ENCODE results near the gene KCNN3.

KCNN3 gene

DNA sequence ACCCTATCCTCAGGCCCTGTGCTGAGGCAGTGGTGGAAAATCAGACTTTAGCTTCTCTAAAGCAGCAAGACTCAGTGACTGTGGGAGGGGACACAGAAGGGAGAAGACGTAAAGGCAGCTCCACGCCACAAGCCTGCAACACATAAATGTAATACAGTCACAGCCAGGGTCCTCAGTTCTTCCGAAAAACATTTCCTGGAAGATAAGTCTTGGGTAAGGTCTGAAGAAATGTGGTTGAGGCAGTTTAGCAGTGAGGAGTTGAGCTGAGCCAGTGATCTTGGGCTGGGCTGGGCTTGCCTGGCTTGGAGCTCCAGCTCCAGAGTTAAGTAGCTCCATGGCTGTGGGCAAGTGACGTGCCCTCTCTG lies 134.3 kb downstream of the KCNN3 start:
- H3K4me1 ChIP-seq (ENCODE audit: control insufficient read depth, insufficient read depth, low read length), result peaks cover 17% of the 10 kb centered on the region
- H3K36me3 ChIP-seq (ENCODE audit: control insufficient read depth in 2 of 2, insufficient read depth in 2 of 2, low read length in 2 of 2), result no peaks in the 10 kb centered on the region
- H3K27me3 ChIP-seq (ENCODE audit: control insufficient read depth in 1 of 2, insufficient read depth in 2 of 2, low read length in 2 of 2), result peaks cover 0 to 9% of the 10 kb centered on the region in 2 donors
- no peaks in the 10 kb centered on the region for H3K9me3 ChIP-seq (ENCODE audit: control insufficient read depth in 2 of 2, low read length in 2 of 2)
- H3K27ac ChIP-seq (ENCODE audit: low read length), result no peak overlapping the region
- no peak overlapping the region for H3K9ac ChIP-seq (ENCODE audit: low read length in 2 of 2)
- no peak overlapping the region for H3K4me3 ChIP-seq (ENCODE audit: low read length in 2 of 2)

DNA sequence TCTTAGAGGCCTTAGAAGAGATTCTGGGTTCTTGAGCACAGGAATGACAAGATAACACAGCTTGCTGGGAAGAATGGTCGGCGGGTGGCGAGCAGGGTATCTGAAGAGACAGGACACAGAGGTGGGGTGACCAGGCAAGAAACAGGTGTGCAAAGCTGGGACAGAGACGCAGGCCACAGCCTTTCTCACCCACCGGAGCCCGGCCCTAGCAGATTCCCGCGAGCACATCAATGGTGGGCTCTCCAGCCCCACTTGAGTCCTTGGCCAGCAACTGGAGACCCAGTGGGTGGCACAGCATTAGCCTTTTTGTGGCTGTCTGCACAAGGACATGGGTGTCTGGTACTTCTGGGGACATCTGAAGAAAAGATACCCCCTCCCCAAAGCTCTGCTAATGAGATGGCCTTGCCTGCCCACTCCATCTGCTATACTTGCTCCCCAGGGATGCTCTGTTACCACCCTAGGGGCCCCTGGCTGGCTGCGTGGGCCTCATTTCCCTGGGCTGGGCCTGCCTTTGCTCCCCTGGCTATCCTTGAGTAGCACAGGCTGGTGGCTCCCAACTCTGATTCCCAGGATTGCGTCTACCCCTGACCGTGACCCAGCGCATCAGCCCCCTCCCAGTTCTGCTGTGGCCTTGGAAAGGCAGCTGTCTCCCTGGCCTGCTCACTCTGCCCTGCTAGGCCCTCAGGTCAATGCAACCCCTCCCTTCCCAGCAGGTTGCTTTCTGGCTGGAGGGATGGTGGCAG lies 134.8 kb downstream of the KCNN3 start:
- Histone ChIP-seq H3K9me3 (ENCODE audit: control insufficient read depth in 2 of 2, low read length in 2 of 2) (no peaks in the 10 kb centered on the region), H3K27ac (ENCODE audit: low read length) (no peak overlapping the region), H3K9ac (ENCODE audit: low read length in 2 of 2) (no peak overlapping the region), H3K4me3 (ENCODE audit: low read length in 2 of 2) (no peak overlapping the region), H3K36me3 (ENCODE audit: control insufficient read depth in 2 of 2, insufficient read depth in 2 of 2, low read length in 2 of 2) (no peaks in the 10 kb centered on the region), H3K4me1 (ENCODE audit: control insufficient read depth, insufficient read depth, low read length) (peaks cover 21% of the 10 kb centered on the region), H3K27me3 (ENCODE audit: control insufficient read depth in 1 of 2, insufficient read depth in 2 of 2, low read length in 2 of 2) (peaks cover 0 to 9% of the 10 kb centered on the region in 2 donors)

DNA sequence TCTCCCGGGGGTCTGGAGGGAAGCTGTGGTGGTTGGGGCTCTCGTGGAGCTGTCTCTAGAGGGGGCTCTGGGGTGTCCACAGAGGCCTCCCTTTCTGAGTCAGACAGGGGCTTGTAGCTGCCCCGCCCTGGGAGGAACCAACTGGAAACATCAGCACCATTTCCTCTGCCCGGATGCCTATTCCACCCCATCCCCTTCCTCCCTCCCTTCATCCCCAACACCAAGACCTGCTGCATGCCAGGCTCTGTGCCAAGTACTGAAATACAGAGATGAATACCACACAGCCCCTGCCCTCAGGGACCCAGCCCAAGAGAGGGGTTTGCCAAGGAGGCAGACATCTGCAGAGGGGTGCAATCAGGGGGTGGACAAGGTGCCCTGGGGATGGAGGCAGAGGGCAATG lies 136.5 kb downstream of the KCNN3 start:
- peaks cover 0 to 7% of the 10 kb centered on the region in 2 donors for H3K27me3 ChIP-seq (ENCODE audit: control insufficient read depth in 1 of 2, insufficient read depth in 2 of 2, low read length in 2 of 2)
- no peak overlapping the region for H3K27ac ChIP-seq (ENCODE audit: low read length)
- H3K4me3 ChIP-seq (ENCODE audit: low read length in 2 of 2), result no peak overlapping the region
- H3K4me1 ChIP-seq (ENCODE audit: control insufficient read depth, insufficient read depth, low read length), result peaks cover 27% of the 10 kb centered on the region
- H3K9me3 ChIP-seq (ENCODE audit: control insufficient read depth in 2 of 2, low read length in 2 of 2), result no peaks in the 10 kb centered on the region
- H3K36me3 ChIP-seq (ENCODE audit: control insufficient read depth in 2 of 2, insufficient read depth in 2 of 2, low read length in 2 of 2), result no peaks in the 10 kb centered on the region
- no peak overlapping the region for H3K9ac ChIP-seq (ENCODE audit: low read length in 2 of 2)

DNA sequence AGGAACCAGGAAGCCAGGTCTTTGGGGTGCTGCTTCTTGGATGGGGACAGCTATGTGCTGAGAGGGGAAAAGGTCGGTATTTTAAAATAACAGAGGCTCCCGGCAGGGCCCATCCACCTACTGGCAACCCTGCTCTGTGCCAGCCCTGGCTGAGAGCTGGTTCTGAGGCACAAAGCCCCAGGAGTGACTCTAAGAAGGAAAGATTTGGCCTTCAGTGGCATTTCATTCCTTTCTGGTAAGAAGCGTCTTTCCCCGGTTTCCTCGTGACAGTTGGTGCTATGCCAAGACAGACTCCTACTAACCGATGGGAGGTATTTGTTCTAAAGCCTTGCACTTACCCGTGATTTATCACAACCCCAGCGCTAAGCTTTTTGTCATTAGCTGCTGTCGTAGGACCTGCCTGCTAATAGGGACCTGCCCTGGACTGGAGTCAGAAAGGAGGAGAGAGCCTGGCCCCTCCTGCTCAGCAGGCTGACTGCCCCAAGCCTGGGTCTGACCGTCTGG lies 139.0 kb downstream of the KCNN3 start:
- no peaks in the 10 kb centered on the region for H3K36me3 ChIP-seq (ENCODE audit: control insufficient read depth in 2 of 2, insufficient read depth in 2 of 2, low read length in 2 of 2)
- H3K27ac ChIP-seq (ENCODE audit: low read length), result peak overlapping the region; percentile 69
- peak overlapping the region; percentile 29 to 35 for H3K9ac ChIP-seq (ENCODE audit: low read length in 2 of 2)
- H3K4me1 ChIP-seq (ENCODE audit: control insufficient read depth, insufficient read depth, low read length), result peaks cover 47% of the 10 kb centered on the region
- peak overlapping the region in 1 of 2 donors; percentile 22 for H3K4me3 ChIP-seq (ENCODE audit: low read length in 2 of 2)
- peaks cover 0 to 7% of the 10 kb centered on the region in 2 donors for H3K27me3 ChIP-seq (ENCODE audit: control insufficient read depth in 1 of 2, insufficient read depth in 2 of 2, low read length in 2 of 2)
- no peaks in the 10 kb centered on the region for H3K9me3 ChIP-seq (ENCODE audit: control insufficient read depth in 2 of 2, low read length in 2 of 2)

DNA sequence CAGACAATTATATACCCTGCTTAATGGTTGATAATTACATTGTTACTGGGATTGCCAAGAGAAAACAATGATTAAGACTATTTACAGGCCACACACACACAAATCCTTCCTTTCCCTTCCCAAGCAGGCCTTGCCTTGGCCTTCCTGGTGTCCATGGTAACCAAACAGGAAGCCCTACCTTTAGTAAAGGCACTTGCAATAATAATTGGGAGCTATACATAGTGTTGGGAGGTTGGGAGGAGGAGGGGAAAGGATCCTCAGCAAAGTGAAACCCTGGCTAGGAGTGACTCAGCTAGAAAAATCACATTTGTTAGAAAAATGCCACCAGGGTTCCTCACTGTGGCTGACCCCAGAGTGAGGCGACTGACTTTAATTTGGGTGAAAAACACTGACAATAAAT lies 139.8 kb downstream of the KCNN3 start:
- peak overlapping the region in 1 of 2 donors; percentile 35 for H3K9ac ChIP-seq (ENCODE audit: low read length in 2 of 2)
- peaks cover 0 to 2% of the 10 kb centered on the region in 2 donors for H3K36me3 ChIP-seq (ENCODE audit: control insufficient read depth in 2 of 2, insufficient read depth in 2 of 2, low read length in 2 of 2)
- peaks cover 0 to 3% of the 10 kb centered on the region in 2 donors for H3K27me3 ChIP-seq (ENCODE audit: control insufficient read depth in 1 of 2, insufficient read depth in 2 of 2, low read length in 2 of 2)
- H3K4me3 ChIP-seq (ENCODE audit: low read length in 2 of 2), result no peak overlapping the region
- peak overlapping the region; percentile 69 for H3K27ac ChIP-seq (ENCODE audit: low read length)
- peaks cover 48% of the 10 kb centered on the region for H3K4me1 ChIP-seq (ENCODE audit: control insufficient read depth, insufficient read depth, low read length)
- H3K9me3 ChIP-seq (ENCODE audit: control insufficient read depth in 2 of 2, low read length in 2 of 2), result no peaks in the 10 kb centered on the region

DNA sequence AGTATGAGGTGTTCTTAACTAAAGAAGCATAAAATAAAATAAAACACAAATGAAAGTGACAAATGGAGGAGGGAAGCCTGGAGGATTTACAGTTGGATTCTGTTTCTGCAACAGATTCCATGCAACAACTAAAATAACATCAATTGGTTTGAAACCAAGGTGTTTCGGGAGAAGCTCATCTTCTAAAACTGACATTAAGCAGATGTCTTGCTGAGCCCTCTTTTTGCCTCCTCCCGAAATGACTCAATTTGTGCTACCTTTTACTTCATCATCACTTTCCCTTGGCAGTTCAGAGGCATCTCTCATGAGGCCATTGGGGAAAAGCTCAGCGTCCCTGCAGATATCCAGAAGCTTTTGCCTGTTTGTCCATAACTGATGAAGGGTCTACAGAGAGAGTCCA lies 140.5 kb downstream of the KCNN3 start:
- H3K9me3 ChIP-seq (ENCODE audit: control insufficient read depth in 2 of 2, low read length in 2 of 2), result no peaks in the 10 kb centered on the region
- peaks cover 0 to 2% of the 10 kb centered on the region in 2 donors for H3K36me3 ChIP-seq (ENCODE audit: control insufficient read depth in 2 of 2, insufficient read depth in 2 of 2, low read length in 2 of 2)
- peaks cover 48% of the 10 kb centered on the region for H3K4me1 ChIP-seq (ENCODE audit: control insufficient read depth, insufficient read depth, low read length)
- peak overlapping the region; percentile 69 for H3K27ac ChIP-seq (ENCODE audit: low read length)
- no peak overlapping the region for H3K9ac ChIP-seq (ENCODE audit: low read length in 2 of 2)
- peaks cover 0 to 3% of the 10 kb centered on the region in 2 donors for H3K27me3 ChIP-seq (ENCODE audit: control insufficient read depth in 1 of 2, insufficient read depth in 2 of 2, low read length in 2 of 2)
- H3K4me3 ChIP-seq (ENCODE audit: low read length in 2 of 2), result no peak overlapping the region

DNA sequence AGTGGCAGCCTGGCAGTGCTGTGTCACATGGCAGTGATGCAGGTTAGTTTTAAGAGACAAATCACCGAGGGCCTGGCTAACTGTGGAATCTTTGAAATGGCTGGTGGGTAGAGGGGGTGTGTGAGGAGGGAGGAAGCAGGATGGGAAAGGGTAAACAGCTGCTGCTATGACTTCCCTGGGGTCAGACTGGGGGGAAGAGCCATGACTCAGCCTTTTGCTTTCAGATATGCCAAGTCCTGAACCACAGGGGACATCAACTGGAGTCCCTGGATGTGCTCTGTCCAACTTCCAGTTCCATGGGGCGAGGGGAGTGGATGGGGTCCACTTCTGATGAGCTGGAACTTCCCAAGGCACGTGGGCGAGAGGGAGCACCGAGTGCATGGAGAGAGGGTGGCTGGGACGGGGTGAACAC lies 141.0 kb downstream of the KCNN3 start:
- Histone ChIP-seq H3K36me3 (ENCODE audit: control insufficient read depth in 2 of 2, insufficient read depth in 2 of 2, low read length in 2 of 2) (peaks cover 0 to 2% of the 10 kb centered on the region in 2 donors), H3K4me1 (ENCODE audit: control insufficient read depth, insufficient read depth, low read length) (peaks cover 48% of the 10 kb centered on the region), H3K27me3 (ENCODE audit: control insufficient read depth in 1 of 2, insufficient read depth in 2 of 2, low read length in 2 of 2) (peaks cover 0 to 2% of the 10 kb centered on the region in 2 donors), H3K9ac (ENCODE audit: low read length in 2 of 2) (no peak overlapping the region), H3K9me3 (ENCODE audit: control insufficient read depth in 2 of 2, low read length in 2 of 2) (no peaks in the 10 kb centered on the region), H3K4me3 (ENCODE audit: low read length in 2 of 2) (no peak overlapping the region), H3K27ac (ENCODE audit: low read length) (peak overlapping the region; percentile 41)

DNA sequence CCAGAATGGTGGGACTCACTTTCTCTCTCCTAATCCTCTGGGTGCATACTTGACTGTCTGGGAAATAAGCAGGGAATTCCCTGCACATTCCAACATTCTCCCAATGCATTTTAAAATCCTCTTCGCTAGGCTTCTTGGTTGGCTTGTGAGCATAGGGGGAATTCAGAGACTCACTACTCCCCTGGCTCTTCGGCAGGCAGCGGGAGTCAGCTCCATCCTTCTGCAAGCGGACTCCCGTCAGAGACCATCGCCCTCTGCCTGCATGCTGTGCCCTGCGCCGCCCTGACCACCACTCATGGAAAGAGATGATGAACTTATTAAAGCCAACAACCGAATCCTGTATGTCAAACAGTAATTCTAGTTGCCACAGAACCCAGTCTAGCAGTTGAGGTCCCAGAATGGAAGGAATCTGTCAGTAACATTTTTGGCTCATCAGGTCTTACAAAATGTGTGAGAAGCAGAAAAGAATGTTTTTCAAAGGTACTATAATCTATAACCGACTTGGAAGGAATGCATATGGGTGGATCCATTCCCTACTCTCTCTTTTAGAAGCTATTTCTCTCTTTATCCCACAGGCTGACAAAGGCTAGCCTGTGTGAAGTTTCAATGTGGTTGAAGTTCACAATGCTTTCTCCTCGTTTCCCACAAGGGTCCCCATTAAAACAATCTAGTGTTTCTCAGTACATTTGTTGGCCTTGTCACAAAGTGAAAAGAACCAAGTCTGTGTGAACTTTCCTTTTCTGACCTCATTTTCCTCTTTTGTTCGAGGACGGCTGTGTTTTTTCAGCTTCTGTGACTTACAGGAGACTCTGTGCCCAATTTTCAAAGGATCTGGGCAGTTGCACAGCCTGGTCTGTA lies 143.0 kb downstream of the KCNN3 start:
- Histone ChIP-seq H3K9me3 (ENCODE audit: control insufficient read depth in 2 of 2, low read length in 2 of 2) (no peaks in the 10 kb centered on the region), H3K4me3 (ENCODE audit: low read length in 2 of 2) (no peak overlapping the region), H3K36me3 (ENCODE audit: control insufficient read depth in 2 of 2, insufficient read depth in 2 of 2, low read length in 2 of 2) (peaks cover 0 to 2% of the 10 kb centered on the region in 2 donors), H3K27ac (ENCODE audit: low read length) (peak overlapping the region; percentile 11), H3K4me1 (ENCODE audit: control insufficient read depth, insufficient read depth, low read length) (peaks cover 46% of the 10 kb centered on the region), H3K9ac (ENCODE audit: low read length in 2 of 2) (no peak overlapping the region), H3K27me3 (ENCODE audit: control insufficient read depth in 1 of 2, insufficient read depth in 2 of 2, low read length in 2 of 2) (no peaks in the 10 kb centered on the region)

DNA sequence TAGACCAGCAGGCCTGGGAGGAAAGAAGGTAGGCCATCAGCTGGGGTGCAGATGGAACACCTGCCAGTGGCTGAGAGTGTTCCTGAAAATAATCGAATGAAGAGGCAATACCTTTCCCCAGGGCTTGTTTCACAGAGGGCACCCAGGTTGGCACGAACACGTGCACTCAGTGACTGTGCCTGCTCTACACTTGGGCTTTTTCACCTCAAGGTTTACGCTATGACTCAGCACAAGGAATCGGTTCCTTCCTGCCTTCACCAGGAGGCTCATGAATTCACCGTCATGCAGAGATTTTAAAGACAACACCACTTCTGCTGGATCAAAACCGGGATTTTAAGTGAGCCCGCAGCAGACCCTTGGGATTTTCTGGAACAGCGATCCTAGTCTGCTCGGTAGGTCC lies 143.6 kb downstream of the KCNN3 start:
- Histone ChIP-seq H3K36me3 (ENCODE audit: control insufficient read depth in 2 of 2, insufficient read depth in 2 of 2, low read length in 2 of 2) (peaks cover 0 to 2% of the 10 kb centered on the region in 2 donors), H3K27me3 (ENCODE audit: control insufficient read depth in 1 of 2, insufficient read depth in 2 of 2, low read length in 2 of 2) (no peaks in the 10 kb centered on the region), H3K4me3 (ENCODE audit: low read length in 2 of 2) (no peak overlapping the region), H3K9me3 (ENCODE audit: control insufficient read depth in 2 of 2, low read length in 2 of 2) (no peaks in the 10 kb centered on the region), H3K4me1 (ENCODE audit: control insufficient read depth, insufficient read depth, low read length) (peaks cover 40% of the 10 kb centered on the region), H3K27ac (ENCODE audit: low read length) (no peak overlapping the region), H3K9ac (ENCODE audit: low read length in 2 of 2) (no peak overlapping the region)

DNA sequence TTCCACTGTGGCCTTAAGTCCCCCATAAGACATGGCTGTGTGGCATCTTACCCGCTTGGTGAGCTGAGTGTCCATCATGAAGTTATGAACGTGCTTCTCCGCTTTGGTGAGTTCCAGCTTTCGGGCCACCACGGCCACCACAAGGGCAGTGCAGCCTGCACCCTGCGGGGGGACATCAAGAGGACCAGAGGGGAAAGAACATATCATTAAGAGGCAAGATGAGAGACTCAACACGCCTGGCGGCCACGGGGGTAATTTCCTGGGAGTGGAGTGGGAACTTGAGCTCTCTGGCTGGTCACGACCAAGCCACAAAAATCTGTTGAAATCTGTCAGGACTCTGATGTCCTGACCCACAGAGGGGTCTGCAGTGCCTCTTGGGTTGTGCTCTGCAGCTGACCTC lies 144.2 kb downstream of the KCNN3 start:
- Histone ChIP-seq H3K9me3 (ENCODE audit: control insufficient read depth in 2 of 2, low read length in 2 of 2) (no peaks in the 10 kb centered on the region), H3K36me3 (ENCODE audit: control insufficient read depth in 2 of 2, insufficient read depth in 2 of 2, low read length in 2 of 2) (peaks cover 0 to 2% of the 10 kb centered on the region in 2 donors), H3K9ac (ENCODE audit: low read length in 2 of 2) (no peak overlapping the region), H3K4me1 (ENCODE audit: control insufficient read depth, insufficient read depth, low read length) (peaks cover 34% of the 10 kb centered on the region), H3K27me3 (ENCODE audit: control insufficient read depth in 1 of 2, insufficient read depth in 2 of 2, low read length in 2 of 2) (no peaks in the 10 kb centered on the region), H3K4me3 (ENCODE audit: low read length in 2 of 2) (no peak overlapping the region), H3K27ac (ENCODE audit: low read length) (no peak overlapping the region)

Measured in stomach smooth muscle (tissue), 2 donors.